PC-9 (cell line): ENCODE results near the gene KIAA0232.

Experiments
- EZH2 ChIP-seq: fragments of 200-600 bp; sonication (generic); IDR thresholded peaks from 2 replicates; pipeline ENCODE4 v1.8.0; 2017; ENCODE audit warnings: antibody characterized with exemption, low read depth
- TF ChIP-seq, protein P1 (sequence below): fragments of 200-600 bp; sonication (generic); conservative IDR thresholded peaks from 2 replicates; pipeline ENCODE4 v1.6.1; 2017; ENCODE audit warnings: mixed run types, antibody characterized with exemption, mild to moderate bottlenecking, moderate library complexity

DNA sequence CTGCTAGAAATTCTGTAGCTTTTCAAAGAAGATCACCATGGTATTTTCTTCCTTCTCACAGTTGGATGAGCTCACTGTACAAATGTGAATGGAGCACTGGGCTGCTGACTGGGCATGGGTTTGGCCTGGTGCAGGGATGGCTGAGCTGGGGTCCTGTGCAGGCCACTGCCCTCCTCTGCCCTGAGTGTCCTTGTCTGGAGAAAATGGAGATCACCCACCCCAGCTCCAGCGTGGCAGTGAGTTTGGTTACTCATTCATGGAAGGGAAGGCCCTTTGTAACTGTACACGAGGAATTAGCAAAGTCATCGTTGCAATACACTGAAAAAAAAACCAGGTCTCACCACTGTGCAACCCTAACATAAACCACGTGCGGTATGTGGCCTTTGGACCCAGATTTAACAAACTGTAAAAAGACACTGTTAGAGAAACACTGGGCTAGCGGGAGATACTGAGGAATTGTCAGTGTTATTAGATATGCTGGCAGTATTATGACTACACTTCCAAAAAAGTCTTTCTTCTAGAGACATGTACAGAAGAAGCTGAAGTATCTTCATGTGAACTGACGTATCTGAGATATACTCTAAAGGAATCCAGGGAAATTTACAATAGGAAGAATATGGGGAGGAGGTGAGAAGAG is 111.0 kb downstream of the KIAA0232 start:
- TF ChIP-seq, protein P1, sequence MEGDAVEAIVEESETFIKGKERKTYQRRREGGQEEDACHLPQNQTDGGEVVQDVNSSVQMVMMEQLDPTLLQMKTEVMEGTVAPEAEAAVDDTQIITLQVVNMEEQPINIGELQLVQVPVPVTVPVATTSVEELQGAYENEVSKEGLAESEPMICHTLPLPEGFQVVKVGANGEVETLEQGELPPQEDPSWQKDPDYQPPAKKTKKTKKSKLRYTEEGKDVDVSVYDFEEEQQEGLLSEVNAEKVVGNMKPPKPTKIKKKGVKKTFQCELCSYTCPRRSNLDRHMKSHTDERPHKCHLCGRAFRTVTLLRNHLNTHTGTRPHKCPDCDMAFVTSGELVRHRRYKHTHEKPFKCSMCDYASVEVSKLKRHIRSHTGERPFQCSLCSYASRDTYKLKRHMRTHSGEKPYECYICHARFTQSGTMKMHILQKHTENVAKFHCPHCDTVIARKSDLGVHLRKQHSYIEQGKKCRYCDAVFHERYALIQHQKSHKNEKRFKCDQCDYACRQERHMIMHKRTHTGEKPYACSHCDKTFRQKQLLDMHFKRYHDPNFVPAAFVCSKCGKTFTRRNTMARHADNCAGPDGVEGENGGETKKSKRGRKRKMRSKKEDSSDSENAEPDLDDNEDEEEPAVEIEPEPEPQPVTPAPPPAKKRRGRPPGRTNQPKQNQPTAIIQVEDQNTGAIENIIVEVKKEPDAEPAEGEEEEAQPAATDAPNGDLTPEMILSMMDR, result no peak
- no peak for TF ChIP-seq EZH2
